GM21526 (cell line): Measurements from ENCODE around the gene ABCA7.

ENCODE experiments used
- ATAC-seq: cut with Tn5 transposase; IDR thresholded peaks from one replicate; pipeline ENCODE4 v1.9.1; 2021; ENCODE audit warnings: moderate library complexity; ENCODE audit not compliant: unreplicated experiment, low FRiP score

Gene ABCA7

GRCh38 chr19:1070576-1070930 lies 30.6 kb downstream of the ABCA7 start:
- no peak for ATAC-seq

GRCh38 chr19:1070931-1071791 lies 31.3 kb downstream of the ABCA7 start:
- no peak for ATAC-seq

- no peak for ATAC-seq
These were observed 32.6 kb downstream of the ABCA7 start for GRCh38 chr19:1072371-1073015.

DNA sequence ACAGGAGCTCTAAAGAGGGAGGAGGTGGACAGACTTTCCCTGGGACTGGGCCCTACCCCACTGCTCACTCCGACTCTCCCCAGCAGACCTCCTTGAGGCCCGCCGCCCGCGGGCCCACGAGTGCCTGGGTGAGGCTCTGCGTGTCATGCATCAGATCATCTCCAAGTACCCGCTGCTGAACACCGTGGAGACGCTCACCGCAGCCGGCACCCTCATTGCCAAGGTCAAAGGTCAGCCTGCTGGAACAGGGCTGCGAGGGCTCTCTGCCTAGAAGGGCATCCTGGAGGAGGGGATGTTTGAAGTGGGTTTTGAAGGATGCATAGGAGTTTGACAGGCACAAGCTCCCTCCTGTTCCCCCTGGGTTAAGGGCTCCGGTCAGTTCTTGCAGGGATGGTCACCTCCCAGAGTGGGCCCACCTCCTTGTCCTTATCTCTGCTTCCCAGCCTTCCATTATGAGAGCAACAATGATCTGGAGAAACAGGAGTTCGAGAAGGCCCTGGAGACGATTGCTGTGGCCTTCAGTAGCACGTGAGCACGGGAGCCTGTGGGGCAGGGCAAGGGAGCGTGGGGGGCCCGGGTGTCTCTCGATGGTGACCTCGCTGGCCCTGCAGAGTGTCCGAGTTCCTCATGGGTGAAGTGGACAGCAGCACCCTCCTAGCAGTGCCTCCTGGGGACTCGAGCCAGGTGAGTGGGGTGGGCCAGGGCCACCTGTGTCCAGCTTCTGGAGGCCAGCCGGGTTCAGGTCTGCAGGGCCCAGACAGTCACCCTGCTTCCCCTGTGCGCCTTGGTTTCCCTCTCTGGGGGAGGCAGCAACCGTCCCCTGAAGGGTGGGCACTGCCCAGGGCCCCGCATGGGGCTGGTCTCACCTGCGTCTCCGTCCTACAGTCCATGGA lies 33.4 kb downstream of the ABCA7 start:
- ATAC-seq: no peak

DNA sequence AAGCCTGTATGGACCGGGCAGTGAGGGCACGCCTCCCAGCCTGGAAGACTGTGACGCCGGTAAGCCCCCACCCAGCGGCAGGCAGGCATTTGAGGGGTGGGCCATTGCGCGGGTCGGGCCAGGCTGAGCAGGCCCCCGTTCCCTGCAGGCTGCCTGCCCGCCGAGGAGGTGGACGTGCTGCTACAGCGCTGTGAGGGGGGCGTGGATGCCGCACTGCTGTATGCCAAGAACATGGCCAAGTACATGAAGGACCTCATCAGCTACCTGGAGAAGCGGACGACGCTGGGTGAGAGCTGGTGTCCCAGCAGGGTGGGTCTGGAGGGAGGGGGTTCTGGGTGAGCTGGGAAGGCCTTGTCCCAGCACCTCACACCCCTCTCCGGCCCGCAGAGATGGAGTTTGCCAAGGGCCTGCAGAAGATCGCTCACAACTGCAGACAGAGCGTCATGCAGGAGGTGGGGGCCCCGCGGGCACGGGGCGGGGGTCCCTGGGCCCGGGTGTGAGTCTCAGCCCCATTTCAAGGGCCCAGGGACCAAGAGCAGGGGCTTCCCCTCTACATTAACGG lies 34.1 kb downstream of the ABCA7 start:
- no peak for ATAC-seq

DNA sequence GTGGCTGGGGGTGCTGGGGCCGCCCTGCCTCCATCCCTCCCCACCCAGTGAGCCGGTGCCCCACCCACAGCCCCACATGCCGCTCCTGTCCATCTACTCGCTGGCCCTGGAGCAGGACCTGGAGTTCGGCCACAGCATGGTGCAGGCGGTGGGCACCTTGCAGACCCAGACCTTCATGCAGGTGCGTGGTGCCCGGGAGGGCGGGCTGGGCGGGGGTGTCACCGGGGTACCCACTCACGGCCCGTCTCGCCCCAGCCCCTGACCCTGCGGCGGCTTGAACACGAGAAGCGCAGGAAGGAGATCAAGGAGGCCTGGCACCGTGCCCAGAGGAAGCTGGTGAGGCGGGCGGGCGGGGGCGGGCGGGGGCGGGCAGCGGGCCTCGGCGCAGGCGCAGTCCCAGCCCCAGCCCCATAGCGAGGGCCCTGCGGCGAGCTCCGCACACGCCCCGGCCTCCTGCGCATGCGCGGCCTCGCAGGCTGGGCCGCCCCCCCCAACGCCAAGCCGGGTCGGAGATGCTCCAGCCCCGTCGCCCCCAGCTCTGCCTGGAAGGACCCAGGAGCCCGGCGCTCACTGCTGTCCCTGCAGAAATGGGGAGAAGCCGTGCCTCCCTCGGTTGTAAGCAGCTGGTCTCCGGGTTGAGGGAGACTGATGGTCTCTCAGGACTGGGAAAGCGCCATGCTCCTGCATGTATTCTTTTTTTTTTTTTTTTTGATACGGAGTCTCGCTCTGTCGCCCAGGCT lies 34.8 kb downstream of the ABCA7 start:
- ATAC-seq: no peak

DNA sequence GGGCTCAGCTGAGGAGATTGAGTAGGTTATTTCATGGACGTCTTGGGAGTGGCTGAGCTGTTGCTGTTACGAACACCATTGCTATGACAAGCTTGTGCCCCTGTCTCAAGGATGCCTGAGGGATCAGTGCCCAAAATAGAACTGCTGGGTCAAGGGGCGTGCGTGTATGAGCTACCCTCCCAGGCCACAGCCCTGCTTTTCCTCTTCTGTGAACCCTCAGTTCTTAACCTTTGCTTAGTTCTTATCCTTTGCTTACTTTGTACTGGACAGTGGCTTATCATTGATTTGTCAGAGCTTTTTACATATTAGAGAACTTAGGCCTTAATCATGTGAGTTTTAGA lies 36.1 kb downstream of the ABCA7 start:
- ATAC-seq: no peak

- ATAC-seq: peak; percentile 49
These were observed 37.0 kb downstream of the ABCA7 start for GRCh38 chr19:1076951-1077350.

DNA sequence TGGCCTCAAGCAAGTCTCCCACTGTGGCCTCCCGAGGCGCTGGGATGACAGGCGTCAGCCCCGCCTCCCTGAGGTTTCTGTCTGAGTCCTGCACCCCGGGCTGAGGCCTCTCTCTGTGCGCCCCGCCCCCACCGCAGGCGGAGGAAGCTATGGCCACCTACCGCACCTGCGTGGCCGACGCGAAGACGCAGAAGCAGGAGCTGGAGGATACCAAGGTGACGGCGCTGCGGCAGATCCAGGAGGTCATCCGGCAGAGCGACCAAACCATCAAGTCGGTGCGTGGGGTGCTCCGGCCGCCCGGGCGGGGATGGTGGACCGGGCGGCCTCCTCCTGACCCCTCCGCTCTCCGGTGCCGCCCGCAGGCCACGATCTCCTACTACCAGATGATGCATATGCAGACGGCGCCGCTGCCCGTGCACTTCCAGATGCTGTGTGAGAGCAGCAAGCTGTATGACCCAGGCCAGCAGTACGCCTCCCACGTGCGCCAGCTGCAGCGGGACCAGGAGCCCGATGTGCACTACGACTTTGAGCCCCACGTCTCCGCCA lies 39.7 kb downstream of the ABCA7 start:
- ATAC-seq: no peak

- no peak for ATAC-seq
These were observed 40.7 kb downstream of the ABCA7 start for GRCh38 chr19:1080360-1081161.

GRCh38 chr19:1081301-1082164 lies 41.6 kb downstream of the ABCA7 start:
- ATAC-seq: no peak

GRCh38 chr19:1082165-1082927 lies 42.4 kb downstream of the ABCA7 start:
- ATAC-seq: no peak

DNA sequence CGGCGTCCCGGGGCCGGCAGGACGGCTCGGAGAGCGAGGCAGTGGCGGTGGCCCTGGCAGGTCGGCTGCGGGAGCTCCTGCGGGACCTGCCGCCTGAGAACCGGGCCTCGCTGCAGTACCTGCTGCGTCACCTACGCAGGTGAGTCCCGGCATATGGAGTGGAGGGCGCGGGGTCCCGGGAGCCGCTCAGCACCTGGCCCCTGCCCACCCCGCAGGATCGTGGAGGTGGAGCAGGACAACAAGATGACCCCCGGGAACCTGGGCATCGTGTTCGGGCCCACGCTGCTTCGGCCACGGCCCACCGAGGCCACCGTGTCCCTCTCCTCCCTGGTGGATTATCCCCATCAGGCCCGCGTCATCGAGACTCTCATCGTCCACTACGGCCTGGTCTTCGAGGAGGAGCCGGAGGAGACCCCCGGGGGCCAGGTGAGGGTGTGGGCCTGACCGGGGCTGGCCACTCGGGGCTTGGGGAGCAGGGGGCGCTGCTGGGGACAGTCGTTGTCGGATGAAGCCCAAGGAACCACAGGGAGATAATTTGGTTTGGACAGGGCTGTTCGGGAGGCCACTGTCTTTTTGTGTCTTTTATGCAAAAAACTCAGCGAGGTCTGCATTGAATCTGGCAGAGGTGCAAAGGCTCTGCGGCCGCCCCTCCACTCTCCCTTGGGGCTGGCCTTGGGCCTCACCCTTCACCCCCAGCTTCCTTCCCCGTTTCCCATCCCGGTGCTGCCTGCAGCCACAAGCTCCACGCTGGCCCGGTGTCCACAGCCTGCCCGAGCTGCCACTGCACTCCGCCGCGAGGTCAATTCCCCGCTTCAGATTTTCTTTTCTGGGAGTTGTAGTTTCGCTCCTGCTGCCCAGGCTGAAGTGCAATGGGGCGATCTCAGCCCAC lies 43.3 kb downstream of the ABCA7 start:
- no peak for ATAC-seq

DNA sequence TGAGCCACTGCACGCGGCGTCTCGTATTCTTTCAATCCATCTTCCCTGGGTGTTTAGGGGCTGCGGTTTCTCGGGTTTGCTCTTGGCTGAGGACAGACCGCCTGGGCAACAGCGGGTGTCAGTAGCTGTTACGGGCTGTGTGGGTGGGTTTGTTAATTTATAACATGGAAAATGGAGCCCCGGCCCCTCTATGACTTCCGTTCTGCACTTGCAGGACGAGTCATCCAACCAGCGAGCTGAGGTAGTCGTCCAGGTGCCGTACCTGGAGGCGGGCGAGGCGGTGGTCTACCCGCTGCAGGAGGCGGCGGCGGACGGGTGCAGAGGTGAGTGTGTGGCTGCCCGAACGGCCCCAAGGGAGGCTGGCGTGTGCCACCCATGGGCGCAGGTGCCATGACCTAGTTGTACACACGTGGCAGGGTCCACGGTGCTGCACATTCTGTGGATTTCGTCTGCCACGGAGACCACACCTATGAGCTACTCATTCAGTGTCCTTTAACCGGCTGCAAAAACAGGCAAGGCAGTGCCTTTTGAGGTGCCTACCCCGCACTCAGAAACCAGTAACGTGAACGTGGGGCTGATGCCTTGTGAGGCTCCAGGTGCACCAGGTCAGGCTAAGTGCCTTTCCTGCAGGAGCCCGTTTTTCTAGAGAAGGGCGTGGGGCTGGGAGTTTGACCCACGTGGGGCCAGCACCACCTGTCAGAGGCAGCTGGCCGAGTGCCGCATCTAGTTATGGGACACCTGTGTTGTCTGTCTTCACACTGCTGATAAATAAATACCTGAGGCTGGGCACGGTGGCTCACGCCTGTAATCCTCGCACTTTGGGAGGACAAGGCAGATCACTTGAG lies 44.3 kb downstream of the ABCA7 start:
- ATAC-seq: no peak

DNA sequence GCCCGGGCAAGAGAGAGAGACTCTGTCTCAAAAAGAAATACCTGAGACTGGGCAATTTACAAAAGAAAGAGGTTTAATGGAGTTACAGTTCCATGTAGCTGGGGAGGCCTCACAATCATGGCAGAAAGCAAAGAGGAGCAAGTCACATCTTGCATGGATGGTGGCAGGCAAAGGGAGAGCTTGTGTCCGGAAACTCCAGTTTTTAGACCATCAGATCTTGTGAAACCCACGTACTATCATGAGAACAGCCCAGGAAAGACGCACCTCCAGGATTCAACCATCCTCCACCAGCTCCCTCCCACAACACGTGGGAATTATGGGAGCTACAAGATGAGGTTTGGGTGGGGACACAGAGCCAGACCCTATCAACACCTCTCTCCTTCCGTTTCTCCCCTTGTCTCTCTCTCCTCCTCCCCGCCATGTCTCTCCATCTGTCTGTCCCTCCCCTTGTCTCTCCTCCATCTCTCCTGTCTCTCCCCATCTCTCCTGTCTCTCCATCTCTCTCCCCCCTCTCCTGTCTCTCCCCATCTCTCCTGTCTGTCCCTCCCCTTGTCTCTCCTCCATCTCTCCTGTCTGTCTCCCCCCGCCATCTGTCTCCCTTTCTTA lies 45.2 kb downstream of the ABCA7 start:
- ATAC-seq: no peak
